ENCODE results near the gene CTNNBIP1.

- TF ChIP-seq, protein P1, sequence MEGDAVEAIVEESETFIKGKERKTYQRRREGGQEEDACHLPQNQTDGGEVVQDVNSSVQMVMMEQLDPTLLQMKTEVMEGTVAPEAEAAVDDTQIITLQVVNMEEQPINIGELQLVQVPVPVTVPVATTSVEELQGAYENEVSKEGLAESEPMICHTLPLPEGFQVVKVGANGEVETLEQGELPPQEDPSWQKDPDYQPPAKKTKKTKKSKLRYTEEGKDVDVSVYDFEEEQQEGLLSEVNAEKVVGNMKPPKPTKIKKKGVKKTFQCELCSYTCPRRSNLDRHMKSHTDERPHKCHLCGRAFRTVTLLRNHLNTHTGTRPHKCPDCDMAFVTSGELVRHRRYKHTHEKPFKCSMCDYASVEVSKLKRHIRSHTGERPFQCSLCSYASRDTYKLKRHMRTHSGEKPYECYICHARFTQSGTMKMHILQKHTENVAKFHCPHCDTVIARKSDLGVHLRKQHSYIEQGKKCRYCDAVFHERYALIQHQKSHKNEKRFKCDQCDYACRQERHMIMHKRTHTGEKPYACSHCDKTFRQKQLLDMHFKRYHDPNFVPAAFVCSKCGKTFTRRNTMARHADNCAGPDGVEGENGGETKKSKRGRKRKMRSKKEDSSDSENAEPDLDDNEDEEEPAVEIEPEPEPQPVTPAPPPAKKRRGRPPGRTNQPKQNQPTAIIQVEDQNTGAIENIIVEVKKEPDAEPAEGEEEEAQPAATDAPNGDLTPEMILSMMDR (conservative IDR thresholded peaks at IDR 0.05), result no peak
- TF ChIP-seq EZH2 (IDR thresholded peaks at IDR 0.05; ENCODE audit: low read depth), result no peak
Measured at GRCh38 chr1:9847269-9847668, 62.8 kb downstream of the CTNNBIP1 start.

Measured in PC-9 (cell line).